HepG2 (cell line): ENCODE measurements around the gene NUDT3. TPM values are rescaled to one million over a fixed set of nuclear protein-coding genes. Genes with fewer than 3 reads are reported as not detected.

Source experiments
- ATAC-seq: fragments of 200-7000 bp; cut with Tn5 transposase; 3 replicates; pipeline ENCODE4 v1.9.1; 2020; ENCODE audit warnings: mild to moderate bottlenecking, moderate library complexity
- BruUV-seq: library from RNA; stranded (reverse); fragments of 400-500 nt; replicated peaks from 2 replicates; lab custom pipeline; 2021; lab: Mats Ljungman, UMichigan
- CTCF ChIA-PET: fragments of 300-600 bp; formaldehyde crosslinking; extraction: SDS; loops from one replicate; lab custom pipeline; 2021; ENCODE audit warnings: low total read pairs, inconsistent platforms, low intra/inter-chr PET ratio; lab: Yijun Ruan, JAX
- POLR2A ChIA-PET: fragments of 350-600 bp; sonication (Branson Sonifier 250); formaldehyde crosslinking; loops from one replicate; lab custom pipeline; 2020; ENCODE audit warnings: antibody characterized with exemption, inconsistent platforms; lab: Yijun Ruan, JAX
- DNase-seq: peaks from one replicate; pipeline ENCODE4 v3.0.0-alpha.2; 2015; ENCODE audit warnings: low spot score
- FAIRE-seq: peaks from 3 replicates; lab custom pipeline; 2011; peaks lifted over from hg19 to GRCh38; lab: Jason Lieb, UNC
- H2AFZ ChIP-seq: one replicate; pipeline ENCODE4 v1.6.1; 2011; ENCODE audit warnings: low read length, inconsistent platforms
- H3K27ac ChIP-seq: fragments of 300-600 bp; 3 replicates; pipeline ENCODE4 v1.8.0; 2011; ENCODE audit warnings: mixed run types, mild to moderate bottlenecking, mixed read lengths, low read length, inconsistent platforms; ENCODE audit not compliant: insufficient read depth; ENCODE audit errors: extremely low read length
- H3K27me3 ChIP-seq, 2 experiments: fragments of 200-600 bp in 1 of 2; 2 replicates in 1 of 2; 3 replicates in 1 of 2; pipeline versions ENCODE4 v1.6.0 to v1.8.0; 2011; ENCODE audit warnings: low read length in 2 of 2, mild to moderate bottlenecking in 2 of 2, moderate library complexity in 2 of 2, inconsistent platforms in 1 of 2; ENCODE audit not compliant: insufficient read depth in 2 of 2, control insufficient read depth in 1 of 2
- H3K36me3 ChIP-seq, 2 experiments: fragments of 200-600 bp in 1 of 2; replicated peaks in 1 of 2; 2 replicates in 1 of 2; 3 replicates in 1 of 2; pipeline versions ENCODE4 v1.5.1 to v1.8.0; 2011; ENCODE audit warnings: low read length in 2 of 2, inconsistent platforms in 1 of 2; ENCODE audit not compliant: insufficient read depth in 2 of 2, control insufficient read depth in 1 of 2
- H3K4me1 ChIP-seq: 2 replicates; pipeline ENCODE4 v1.5.1; 2012; ENCODE audit warnings: low read length, inconsistent platforms; ENCODE audit not compliant: insufficient read depth
- H3K4me2 ChIP-seq: 2 replicates; pipeline ENCODE4 v1.6.0; 2011; ENCODE audit warnings: low read depth, low read length, inconsistent platforms
- H3K4me3 ChIP-seq, 3 experiments: fragments of 200-600 bp in 1 of 3; sonication (generic), shearing (Covaris generic) in 1 of 3; replicated peaks in 1 of 3; 2 replicates each; pipeline ENCODE4 v1.5.1; 2011 to 2016; ENCODE audit warnings: low read length in 3 of 3, inconsistent platforms in 2 of 3, low read depth in 2 of 3, mild to moderate bottlenecking in 2 of 3, control low read depth in 1 of 3, mixed read lengths in 1 of 3; ENCODE audit not compliant: insufficient read depth in 1 of 3
- H3K79me2 ChIP-seq: one replicate; pipeline ENCODE4 v1.6.1; 2011; ENCODE audit warnings: low read length, inconsistent platforms; ENCODE audit not compliant: insufficient read depth
- H3K9ac ChIP-seq: 2 replicates; pipeline ENCODE4 v1.6.0; 2011; ENCODE audit warnings: mild to moderate bottlenecking, low read depth, low read length, inconsistent platforms; ENCODE audit not compliant: insufficient read depth
- H3K9me3 ChIP-seq: 2 replicates; pipeline ENCODE4 v1.5.1; 2012; ENCODE audit warnings: mild to moderate bottlenecking, low read length
- H4K20me1 ChIP-seq: 2 replicates; pipeline ENCODE4 v1.6.0; 2011; ENCODE audit warnings: inconsistent platforms, mild to moderate bottlenecking, low read length, moderate library complexity; ENCODE audit not compliant: insufficient read depth
- HOXA7 ChIP-seq: sonication (generic); formaldehyde crosslinking; IDR thresholded peaks from 2 replicates; pipeline ENCODE4 v1.8.1; 2022; ENCODE audit warnings: mild to moderate bottlenecking, missing genetic modification reagents, moderate library complexity
- ONECUT2 ChIP-seq: sonication (generic); formaldehyde crosslinking; IDR thresholded peaks from 2 replicates; pipeline ENCODE4 v1.4.0; 2020; ENCODE audit warnings: missing genetic modification reagents
- XRCC5 ChIP-seq: fragments of 200-400 bp; formaldehyde crosslinking; optimal IDR thresholded peaks from 2 replicates; pipeline ENCODE3; 2017; ENCODE audit warnings: mild to moderate bottlenecking, low read length
- ZNF878 ChIP-seq: sonication (generic); formaldehyde crosslinking; IDR thresholded peaks from 2 replicates; pipeline ENCODE4 v1.8.1; 2023; ENCODE audit warnings: mild to moderate bottlenecking, missing genetic modification reagents, moderate library complexity
- WGBS: methylation state at CpG from one replicate; pipeline ENCODE4 v1.1.6; 2017; ENCODE audit warnings: low lambda C conversion rate; 5-methylcytosine and 5-hydroxymethylcytosine counted together
- in situ Hi-C: cut with HindIII; loops from 2 replicates; pipeline ENCODE4 v1.10.0; 2017; ENCODE audit warnings: low pct_unique_long_range_greater_than_20kb; ENCODE audit not compliant: extremely low pct_ligation_motif_present
- intact Hi-C: fragments of 100-400 bp; cut with micrococcal nuclease; formaldehyde crosslinking; loops from one replicate; pipeline ENCODE4 v1.10.0; 2022; ENCODE audit not compliant: unreplicated experiment
- polyA plus RNA-seq, 8 experiments: library from polyadenylated mRNA; depleted of rRNA in 3 of 8; stranded (reverse) in 7 of 8; unstranded in 1 of 8; fragments of >200 nt; fragmentation: Illumina TruSeq in 4 of 8; extraction: Trizol in 4 of 8; gene quantifications; 2 replicates each; pipeline versions ENCODE4 v1.2.1 to v1.2.3, GENCODE V29; 2011 to 2016; ENCODE audit warnings: low read depth in 4 of 8, missing spikeins in 1 of 8, mixed read lengths in 1 of 8; ENCODE audit not compliant: insufficient read depth in 1 of 8
- total RNA-seq, 5 experiments: library from RNA; depleted of rRNA; stranded (reverse); fragments of >200 nt; fragmentation: Illumina TruSeq; extraction: Trizol; gene quantifications; 2 replicates each; pipeline ENCODE4 v1.2.3, GENCODE V29; 2016; ENCODE audit warnings: low read depth in 1 of 5
- TF ChIP-seq, protein P1 (sequence below): sonication (generic); formaldehyde crosslinking; IDR thresholded peaks from 2 replicates; pipeline ENCODE4 v1.4.0; 2020; ENCODE audit warnings: missing genetic modification reagents
- TF ChIP-seq, protein P2 (sequence below): sonication (generic); formaldehyde crosslinking; IDR thresholded peaks from 2 replicates; pipeline ENCODE4 v1.5.1; 2020; ENCODE audit warnings: mild to moderate bottlenecking, missing genetic modification reagents, borderline replicate concordance
- TF ChIP-seq, protein P3 (sequence below): sonication (generic); formaldehyde crosslinking; IDR thresholded peaks from 2 replicates; pipeline ENCODE4 v1.4.0; 2020; ENCODE audit warnings: mild to moderate bottlenecking, missing genetic modification reagents

NUDT3 gene
- total and polyA plus RNA-seq, 2 of the 13 experiments (the other 11 are each of a cell fraction or from before 2014, with no cell fraction given): 20.2 to 20.6 TPM

DNA sequence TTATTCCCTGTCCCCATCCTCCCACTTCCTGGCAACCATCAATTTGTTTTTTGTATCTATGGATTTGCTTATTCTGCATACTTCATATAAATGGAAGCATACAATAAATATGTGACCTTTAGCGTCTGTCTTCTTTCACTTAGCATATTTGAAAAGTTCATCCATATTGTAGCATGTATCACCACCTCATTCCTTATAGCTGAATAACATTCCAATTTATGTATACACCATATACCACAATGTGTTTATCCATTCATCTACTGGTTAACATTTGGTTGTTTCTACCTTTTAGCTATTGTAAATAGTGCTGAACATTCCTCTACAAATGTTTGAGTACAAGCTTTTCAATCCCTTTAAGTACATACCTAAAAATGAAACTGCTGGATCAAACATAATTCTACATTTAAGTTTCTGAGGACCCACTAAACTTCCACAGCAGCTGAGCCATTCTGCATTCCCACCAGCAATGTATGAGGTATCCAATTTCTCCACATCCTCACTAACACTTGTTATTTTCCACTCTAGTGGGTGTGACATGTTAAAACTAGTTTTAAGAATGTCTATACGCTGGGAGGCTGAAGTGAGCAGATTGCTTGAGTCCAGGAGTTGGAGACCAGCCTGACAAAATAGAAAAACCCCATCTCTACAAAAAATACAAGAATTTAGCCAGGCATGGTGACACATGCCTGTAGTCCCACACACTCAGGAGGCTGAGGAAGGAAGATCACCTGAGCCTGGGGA, 32.9 kb downstream of the NUDT3 start:
- H3K36me3 ChIP-seq: 0 out of 5 replicates have a peak, but pooled peaks cover 0 to 3% of the 10 kb centered on the region in 2 experiments
- H3K9me3 ChIP-seq: no peaks in the 10 kb centered on the region
- H3K4me3 ChIP-seq: no peak overlapping the region
- CTCF ChIA-PET: no interaction called here
- no peak overlapping the region for H2AFZ ChIP-seq
- DNase-seq (no peak), ATAC-seq (no peak), FAIRE-seq (no peak)
- 96% methylated on average over 2 of the region's 2 CpGs for WGBS
- intact Hi-C loops (no loop called here), in situ Hi-C loops (no loop called here)
- H3K27ac ChIP-seq: no peak overlapping the region
- H3K4me1 ChIP-seq: peaks cover 29% of the 10 kb centered on the region
- no TSS peak for BruUV-seq
- H3K9ac ChIP-seq: no peak overlapping the region
- H3K27me3 ChIP-seq: no peaks in the 10 kb centered on the region
- no peak overlapping the region for H3K4me2 ChIP-seq
- H3K79me2 ChIP-seq: peaks cover 80% of the 10 kb centered on the region
- POLR2A ChIA-PET: no interaction called here
- peaks cover 8% of the 10 kb centered on the region; the same call in 1 of the 2 replicates for H4K20me1 ChIP-seq
- no peak for TF ChIP-seq ONECUT2 (CRISPR knock-in tag)
- TF ChIP-seq, protein P1, sequence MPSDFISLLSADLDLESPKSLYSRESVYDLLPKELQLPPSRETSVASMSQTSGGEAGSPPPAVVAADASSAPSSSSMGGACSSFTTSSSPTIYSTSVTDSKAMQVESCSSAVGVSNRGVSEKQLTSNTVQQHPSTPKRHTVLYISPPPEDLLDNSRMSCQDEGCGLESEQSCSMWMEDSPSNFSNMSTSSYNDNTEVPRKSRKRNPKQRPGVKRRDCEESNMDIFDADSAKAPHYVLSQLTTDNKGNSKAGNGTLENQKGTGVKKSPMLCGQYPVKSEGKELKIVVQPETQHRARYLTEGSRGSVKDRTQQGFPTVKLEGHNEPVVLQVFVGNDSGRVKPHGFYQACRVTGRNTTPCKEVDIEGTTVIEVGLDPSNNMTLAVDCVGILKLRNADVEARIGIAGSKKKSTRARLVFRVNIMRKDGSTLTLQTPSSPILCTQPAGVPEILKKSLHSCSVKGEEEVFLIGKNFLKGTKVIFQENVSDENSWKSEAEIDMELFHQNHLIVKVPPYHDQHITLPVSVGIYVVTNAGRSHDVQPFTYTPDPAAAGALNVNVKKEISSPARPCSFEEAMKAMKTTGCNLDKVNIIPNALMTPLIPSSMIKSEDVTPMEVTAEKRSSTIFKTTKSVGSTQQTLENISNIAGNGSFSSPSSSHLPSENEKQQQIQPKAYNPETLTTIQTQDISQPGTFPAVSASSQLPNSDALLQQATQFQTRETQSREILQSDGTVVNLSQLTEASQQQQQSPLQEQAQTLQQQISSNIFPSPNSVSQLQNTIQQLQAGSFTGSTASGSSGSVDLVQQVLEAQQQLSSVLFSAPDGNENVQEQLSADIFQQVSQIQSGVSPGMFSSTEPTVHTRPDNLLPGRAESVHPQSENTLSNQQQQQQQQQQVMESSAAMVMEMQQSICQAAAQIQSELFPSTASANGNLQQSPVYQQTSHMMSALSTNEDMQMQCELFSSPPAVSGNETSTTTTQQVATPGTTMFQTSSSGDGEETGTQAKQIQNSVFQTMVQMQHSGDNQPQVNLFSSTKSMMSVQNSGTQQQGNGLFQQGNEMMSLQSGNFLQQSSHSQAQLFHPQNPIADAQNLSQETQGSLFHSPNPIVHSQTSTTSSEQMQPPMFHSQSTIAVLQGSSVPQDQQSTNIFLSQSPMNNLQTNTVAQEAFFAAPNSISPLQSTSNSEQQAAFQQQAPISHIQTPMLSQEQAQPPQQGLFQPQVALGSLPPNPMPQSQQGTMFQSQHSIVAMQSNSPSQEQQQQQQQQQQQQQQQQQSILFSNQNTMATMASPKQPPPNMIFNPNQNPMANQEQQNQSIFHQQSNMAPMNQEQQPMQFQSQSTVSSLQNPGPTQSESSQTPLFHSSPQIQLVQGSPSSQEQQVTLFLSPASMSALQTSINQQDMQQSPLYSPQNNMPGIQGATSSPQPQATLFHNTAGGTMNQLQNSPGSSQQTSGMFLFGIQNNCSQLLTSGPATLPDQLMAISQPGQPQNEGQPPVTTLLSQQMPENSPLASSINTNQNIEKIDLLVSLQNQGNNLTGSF: no peak
- no peak for TF ChIP-seq HOXA7
- no peak for TF ChIP-seq XRCC5
- TF ChIP-seq ZNF878 (CRISPR knock-in tag): no peak
- TF ChIP-seq, protein P2, sequence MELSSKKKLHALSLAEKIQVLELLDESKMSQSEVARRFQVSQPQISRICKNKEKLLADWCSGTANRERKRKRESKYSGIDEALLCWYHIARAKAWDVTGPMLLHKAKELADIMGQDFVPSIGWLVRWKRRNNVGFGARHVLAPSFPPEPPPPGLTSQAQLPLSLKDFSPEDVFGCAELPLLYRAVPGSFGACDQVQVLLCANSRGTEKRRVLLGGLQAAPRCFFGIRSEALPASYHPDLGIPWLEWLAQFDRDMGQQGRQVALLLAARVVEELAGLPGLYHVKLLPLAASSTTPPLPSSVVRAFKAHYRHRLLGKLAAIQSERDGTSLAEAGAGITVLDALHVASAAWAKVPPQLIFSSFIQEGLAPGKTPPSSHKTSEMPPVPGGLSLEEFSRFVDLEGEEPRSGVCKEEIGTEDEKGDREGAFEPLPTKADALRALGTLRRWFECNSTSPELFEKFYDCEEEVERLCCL (CRISPR knock-in tag): no peak
- TF ChIP-seq, protein P3, sequence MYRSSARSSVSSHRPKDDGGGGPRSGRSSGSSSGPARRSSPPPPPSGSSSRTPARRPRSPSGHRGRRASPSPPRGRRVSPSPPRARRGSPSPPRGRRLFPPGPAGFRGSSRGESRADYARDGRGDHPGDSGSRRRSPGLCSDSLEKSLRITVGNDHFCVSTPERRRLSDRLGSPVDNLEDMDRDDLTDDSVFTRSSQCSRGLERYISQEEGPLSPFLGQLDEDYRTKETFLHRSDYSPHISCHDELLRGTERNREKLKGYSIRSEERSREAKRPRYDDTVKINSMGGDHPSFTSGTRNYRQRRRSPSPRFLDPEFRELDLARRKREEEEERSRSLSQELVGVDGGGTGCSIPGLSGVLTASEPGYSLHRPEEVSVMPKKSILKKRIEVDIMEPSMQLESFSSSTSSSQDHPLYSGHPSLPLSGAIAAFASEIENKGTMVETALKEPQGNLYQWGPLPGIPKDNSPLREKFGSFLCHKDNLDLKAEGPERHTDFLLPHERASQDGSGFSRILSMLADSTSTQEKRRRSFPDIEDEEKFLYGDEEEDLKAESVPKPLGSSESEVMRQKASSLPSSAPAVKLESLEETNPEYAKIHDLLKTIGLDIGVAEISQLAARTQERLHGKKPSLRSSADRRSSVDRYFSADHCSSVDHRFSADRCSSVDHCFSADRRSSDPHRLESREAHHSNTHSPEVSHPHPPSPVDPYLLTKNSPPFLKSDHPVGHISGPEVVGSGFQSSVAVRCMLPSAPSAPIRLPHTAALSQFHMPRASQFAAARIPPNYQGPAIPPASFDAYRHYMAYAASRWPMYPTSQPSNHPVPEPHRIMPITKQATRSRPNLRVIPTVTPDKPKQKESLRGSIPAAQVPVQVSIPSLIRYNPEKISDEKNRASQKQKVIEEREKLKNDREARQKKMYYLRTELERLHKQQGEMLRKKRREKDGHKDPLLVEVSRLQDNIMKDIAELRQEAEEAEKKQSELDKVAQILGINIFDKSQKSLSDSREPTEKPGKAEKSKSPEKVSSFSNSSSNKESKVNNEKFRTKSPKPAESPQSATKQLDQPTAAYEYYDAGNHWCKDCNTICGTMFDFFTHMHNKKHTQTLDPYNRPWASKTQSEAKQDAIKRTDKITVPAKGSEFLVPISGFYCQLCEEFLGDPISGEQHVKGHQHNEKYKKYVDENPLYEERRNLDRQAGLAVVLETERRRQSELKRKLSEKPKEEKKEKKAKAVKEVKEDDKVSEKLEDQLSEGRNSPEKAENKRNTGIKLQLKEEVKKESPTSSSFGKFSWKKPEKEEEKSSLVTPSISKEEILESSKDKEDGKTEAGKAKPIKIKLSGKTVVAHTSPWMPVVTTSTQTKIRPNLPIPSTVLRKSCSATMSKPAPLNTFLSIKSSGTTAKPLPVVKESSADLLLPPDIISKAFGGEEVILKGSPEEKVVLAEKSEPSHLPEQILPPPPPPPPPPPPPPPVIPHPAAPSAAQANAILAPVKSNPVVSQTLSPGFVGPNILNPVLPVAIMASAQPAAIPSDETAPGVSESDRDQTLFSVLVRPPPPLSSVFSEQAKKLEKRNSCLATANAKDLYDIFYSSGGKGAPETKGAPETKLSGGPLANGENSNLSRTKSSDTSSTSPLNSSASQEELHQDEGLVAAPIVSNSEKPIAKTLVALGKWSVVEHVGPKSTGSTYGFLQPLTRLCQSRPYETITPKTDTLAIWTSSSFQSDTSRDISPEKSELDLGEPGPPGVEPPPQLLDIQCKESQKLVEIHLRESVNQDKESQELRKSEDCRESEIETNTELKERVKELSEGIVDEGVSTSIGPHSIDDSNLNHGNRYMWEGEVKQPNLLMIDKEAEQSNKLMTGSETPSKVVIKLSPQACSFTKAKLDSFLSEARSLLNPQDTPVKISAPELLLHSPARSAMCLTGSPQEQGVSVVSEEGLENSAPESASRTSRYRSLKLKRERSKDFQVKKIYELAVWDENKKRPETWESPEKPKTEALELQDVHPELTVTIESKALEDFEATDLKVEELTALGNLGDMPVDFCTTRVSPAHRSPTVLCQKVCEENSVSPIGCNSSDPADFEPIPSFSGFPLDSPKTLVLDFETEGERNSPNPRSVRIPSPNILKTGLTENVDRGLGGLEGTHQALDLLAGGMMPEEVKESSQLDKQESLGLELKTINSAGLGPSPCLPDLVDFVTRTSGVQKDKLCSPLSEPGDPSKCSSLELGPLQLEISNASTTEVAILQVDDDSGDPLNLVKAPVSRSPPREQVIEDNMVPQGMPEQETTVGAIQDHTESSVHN: no peak
